Natural killer cell (primary cell): ENCODE results near the gene THYN1. TPM values are rescaled to one million over a fixed set of nuclear protein-coding genes. Genes with fewer than 3 reads are reported as not detected.

Experiments used
- ATAC-seq, 3 donors: fragments of 150-1000 bp in 2 of 3; fragments of 200-7000 bp in 1 of 3; cut with Tn5 transposase; 1 replicate in 1 of 3; 2 replicates in 2 of 3; pipeline ENCODE4 v1.10.0; 2021; ENCODE audit warnings: mild to moderate bottlenecking in 2 of 3, moderate library complexity in 2 of 3
- DNase-seq, 2 donors: peaks; one replicate each; pipeline versions ENCODE4 v3.0.0 to v3.0.0-alpha.2; 2013 to 2021; ENCODE audit warnings: mixed read lengths in 1 of 2
- H3K27ac ChIP-seq: one replicate; pipeline ENCODE4 v1.5.1; 2013; ENCODE audit warnings: mild to moderate bottlenecking, low read length
- H3K27me3 ChIP-seq: one replicate; pipeline ENCODE4 v1.6.1; 2013; ENCODE audit warnings: low read length; ENCODE audit not compliant: control insufficient read depth, insufficient read depth
- H3K36me3 ChIP-seq: one replicate; pipeline ENCODE4 v1.6.1; 2013; ENCODE audit warnings: low read length; ENCODE audit not compliant: control insufficient read depth, insufficient read depth
- H3K4me1 ChIP-seq: one replicate; pipeline ENCODE4 v1.6.1; 2013; ENCODE audit warnings: low read length; ENCODE audit not compliant: control insufficient read depth, insufficient read depth
- H3K4me3 ChIP-seq: one replicate; pipeline ENCODE4 v1.5.1; 2013; ENCODE audit warnings: low read length
- H3K9me3 ChIP-seq: one replicate; pipeline ENCODE4 v1.6.1; 2013; ENCODE audit warnings: low read length; ENCODE audit not compliant: control insufficient read depth, insufficient read depth
- H3K27ac Mint-ChIP-seq, 2 donors: one replicate each; pipeline ENCODE4 v1.8.0; 2022; ENCODE audit warnings: mild to moderate bottlenecking in 2 of 2, mixed read lengths in 2 of 2, moderate library complexity in 1 of 2
- H3K27me3 Mint-ChIP-seq, 2 donors: one replicate each; pipeline ENCODE4 v1.8.0; 2022; ENCODE audit warnings: low read depth in 2 of 2, mixed read lengths in 2 of 2
- H3K36me3 Mint-ChIP-seq: one replicate; pipeline ENCODE4 v1.8.0; 2022; ENCODE audit warnings: mixed read lengths
- H3K4me1 Mint-ChIP-seq, 2 donors: one replicate each; pipeline ENCODE4 v1.8.0; 2022; ENCODE audit warnings: mixed read lengths in 2 of 2
- H3K4me3 Mint-ChIP-seq: one replicate; pipeline ENCODE4 v1.8.0; 2022; ENCODE audit warnings: mild to moderate bottlenecking, moderate library complexity, mixed read lengths
- H3K9me3 Mint-ChIP-seq, 2 donors: one replicate each; pipeline ENCODE4 v1.8.0; 2022; ENCODE audit warnings: mixed read lengths in 2 of 2
- CTCF ChIP-seq: fragments of 200-600 bp; IDR thresholded peaks from one replicate; pipeline ENCODE4 v1.8.0; 2022; ENCODE audit warnings: antibody characterized with exemption
- WGBS: methylation state at CpG from one replicate; pipeline ENCODE4 v1.1.7; 2013; ENCODE audit warnings: missing lambda C conversion rate; ENCODE audit not compliant: insufficient coverage; 5-methylcytosine and 5-hydroxymethylcytosine counted together
- intact Hi-C: fragments of 100-400 bp; cut with micrococcal nuclease; formaldehyde crosslinking; loops from one replicate; pipeline ENCODE4 v1.14.2; 2022
- total RNA-seq, 4 donors: library from RNA; stranded (reverse); fragments of 120-200 nt in 1 of 4; gene quantifications; one replicate each; pipeline versions ENCODE4 v1.2.3 to v1.2.4, GENCODE V29; 2013 to 2022

The THYN1 gene
- total RNA-seq, 3 donors from 2014 or later (not counting 1 experiment from before 2014, with no cell fraction given), result 21.6 to 25.4 (median 24.0) TPM

DNA sequence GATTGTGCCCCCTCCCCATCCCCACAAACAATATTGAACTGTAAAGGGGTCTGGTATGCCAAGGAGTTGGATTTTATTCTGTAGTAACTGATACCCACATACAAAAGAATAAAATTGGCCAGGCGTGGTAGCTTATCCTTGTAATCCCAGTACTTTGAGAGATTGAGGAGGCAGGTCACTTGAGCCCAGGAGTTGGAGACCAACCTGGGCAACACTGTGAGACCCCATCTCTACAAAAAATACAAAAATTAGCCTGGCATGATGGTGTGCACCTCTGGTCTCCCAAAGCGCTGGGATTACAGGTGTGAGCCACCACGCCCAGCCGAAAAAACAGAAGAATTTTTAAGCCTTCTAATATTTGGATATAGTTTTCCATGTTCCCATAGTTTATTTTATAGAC is 18.8 kb upstream of the THYN1 start:
- peaks cover 20% of the 10 kb centered on the region for H3K27me3 ChIP-seq
- H3K27ac Mint-ChIP-seq, result no peak overlapping the region

DNA sequence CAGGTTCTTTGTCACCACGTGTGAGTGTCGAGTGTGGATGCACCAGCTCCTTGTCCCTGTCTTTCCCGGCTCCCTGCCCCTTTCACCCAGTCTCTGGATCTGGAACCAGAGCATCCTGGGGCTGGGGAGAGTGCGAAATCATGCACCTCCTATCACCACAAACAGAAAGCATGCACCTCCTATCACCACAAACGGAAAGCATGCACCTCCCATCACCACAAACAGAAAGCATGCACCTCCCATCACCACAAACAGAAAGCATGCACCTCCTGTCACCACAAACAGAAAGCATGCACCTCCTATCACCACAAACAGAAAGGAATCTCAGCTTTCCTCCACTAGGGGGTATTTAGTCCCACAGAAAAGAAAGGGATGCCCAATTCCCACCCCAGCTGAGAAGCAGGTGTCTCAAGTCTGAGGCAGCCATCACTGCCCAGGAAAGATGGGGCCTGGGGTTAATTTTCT is 17.1 kb upstream of the THYN1 start:
- 27% methylated on average over 5 of the region's 5 CpGs for WGBS
- Histone ChIP-seq H3K4me1 (peaks cover 11% of the 10 kb centered on the region), H3K27me3 (peaks cover 11% of the 10 kb centered on the region), H3K4me3 (no peak overlapping the region), H3K9me3 (no peaks in the 10 kb centered on the region), H3K36me3 (no peaks in the 10 kb centered on the region), H3K27ac (no peak overlapping the region)
- Mint-ChIP-seq H3K4me3 (peak overlapping the region; percentile 5), H3K9me3 (no peaks in the 10 kb centered on the region), H3K27me3 (peaks cover 36 to 42% of the 10 kb centered on the region in 2 donors), H3K36me3 (no peaks in the 10 kb centered on the region), H3K4me1 (peaks cover 13 to 17% of the 10 kb centered on the region in 2 donors), H3K27ac (no peak overlapping the region)
- intact Hi-C loops, result no loop called here
- DNase-seq (peak in 1 of 2 donors; percentile 68), ATAC-seq (peak in 2 of 3 donors; percentile 32 to 45)
- no peak for TF ChIP-seq CTCF

More for the DNA sequence above, 18.8 kb upstream of the THYN1 start:
- ATAC-seq, result no peak
- WGBS, result 100% methylated on average over 3 of the region's 4 CpGs
- H3K4me1 ChIP-seq, result peaks cover 25% of the 10 kb centered on the region
- H3K27me3 Mint-ChIP-seq, result peaks cover 46 to 51% of the 10 kb centered on the region in 2 donors
- peaks cover 23 to 26% of the 10 kb centered on the region in 2 donors for H3K4me1 Mint-ChIP-seq
- no peak overlapping the region for H3K4me3 Mint-ChIP-seq
- H3K36me3 Mint-ChIP-seq, result no peaks in the 10 kb centered on the region
- TF ChIP-seq CTCF, result no peak
- no peak overlapping the region for H3K27ac ChIP-seq
- no peaks in the 10 kb centered on the region for H3K9me3 Mint-ChIP-seq
- intact Hi-C loops, result no loop called here
- no peak for DNase-seq
- no peaks in the 10 kb centered on the region for H3K36me3 ChIP-seq
- H3K9me3 ChIP-seq, result no peaks in the 10 kb centered on the region
- no peak overlapping the region for H3K4me3 ChIP-seq

- TF ChIP-seq CTCF, result no peak
- Mint-ChIP-seq H3K27me3 (peaks cover 19 to 22% of the 10 kb centered on the region in 2 donors), H3K9me3 (no peaks in the 10 kb centered on the region), H3K36me3 (no peaks in the 10 kb centered on the region), H3K4me1 (peaks cover 10 to 14% of the 10 kb centered on the region in 2 donors), H3K27ac (no peak overlapping the region), H3K4me3 (no peak overlapping the region)
- no peak overlapping the region for H3K4me3 ChIP-seq
- no peak for ATAC-seq
- no peaks in the 10 kb centered on the region for H3K9me3 ChIP-seq
- peaks cover 11% of the 10 kb centered on the region for H3K4me1 ChIP-seq
- H3K27ac ChIP-seq, result no peak overlapping the region
- WGBS, result 94% methylated on average over 11 of the region's 11 CpGs
- H3K27me3 ChIP-seq, result peaks cover 3% of the 10 kb centered on the region
- intact Hi-C loops, result no loop called here
- peaks cover 9% of the 10 kb centered on the region for H3K36me3 ChIP-seq
- no peak for DNase-seq
These were observed 14.8 kb upstream of the THYN1 start for GRCh38 chr11:134267966-134268365.

DNA sequence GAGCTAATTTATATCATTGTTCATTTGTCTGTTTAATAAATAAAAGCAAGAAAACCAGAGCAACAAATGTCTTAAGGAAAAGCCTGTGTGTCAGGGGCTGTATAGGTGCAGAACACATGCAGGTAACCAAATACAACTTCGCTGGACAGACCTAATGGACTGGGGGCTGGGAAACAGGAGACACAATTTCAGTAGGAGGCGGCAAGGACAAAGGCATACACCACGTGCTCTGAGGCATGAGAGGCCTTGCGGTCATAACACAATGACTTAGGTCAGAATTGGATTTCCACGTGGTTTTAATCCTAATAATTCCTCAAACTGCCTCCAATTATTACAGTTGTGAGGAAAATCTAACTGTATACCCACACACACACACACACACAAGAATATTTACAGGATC is 14.3 kb upstream of the THYN1 start:
- Histone ChIP-seq H3K9me3 (no peaks in the 10 kb centered on the region), H3K27me3 (no peaks in the 10 kb centered on the region), H3K27ac (no peak overlapping the region), H3K4me1 (peaks cover 11% of the 10 kb centered on the region), H3K4me3 (no peak overlapping the region), H3K36me3 (peaks cover 14% of the 10 kb centered on the region)
- ATAC-seq, result no peak
- no peak for TF ChIP-seq CTCF
- Mint-ChIP-seq H3K27me3 (peaks cover 14 to 17% of the 10 kb centered on the region in 2 donors), H3K4me3 (no peak overlapping the region), H3K4me1 (peaks cover 10 to 14% of the 10 kb centered on the region in 2 donors), H3K9me3 (no peaks in the 10 kb centered on the region), H3K27ac (no peak overlapping the region), H3K36me3 (no peaks in the 10 kb centered on the region)
- DNase-seq, result no peak
- intact Hi-C loops, result no loop called here
- WGBS, result 91% methylated on average over 5 of the region's 5 CpGs
